HepG2 (cell line): ENCODE data around the gene NLGN3.

Experiments
- AGO1 ChIP-seq: fragments of 200-400 bp; formaldehyde crosslinking; IDR thresholded peaks from 2 replicates; pipeline ENCODE4 v1.6.1; 2017; ENCODE audit warnings: mild to moderate bottlenecking, low read depth, low read length, moderate library complexity; ENCODE audit not compliant: poor library complexity, severe bottlenecking
- JUND ChIP-seq: sonication (generic); formaldehyde crosslinking; IDR thresholded peaks from 2 replicates; pipeline ENCODE4 v1.8.0; 2022; ENCODE audit warnings: mild to moderate bottlenecking, missing genetic modification reagents
- NAIF1 ChIP-seq: sonication (generic); formaldehyde crosslinking; IDR thresholded peaks from 2 replicates; pipeline ENCODE4 v1.5.0; 2020; ENCODE audit warnings: mild to moderate bottlenecking, missing genetic modification reagents, borderline replicate concordance
- TF ChIP-seq, protein P1 (sequence below): sonication (generic); formaldehyde crosslinking; IDR thresholded peaks from 2 replicates; pipeline ENCODE4 v1.5.0; 2020; ENCODE audit warnings: mild to moderate bottlenecking, missing genetic modification reagents, moderate library complexity
- TF ChIP-seq, protein P2 (sequence below): sonication (generic); formaldehyde crosslinking; IDR thresholded peaks from 2 replicates; pipeline ENCODE4 v1.8.0; 2023; ENCODE audit warnings: mild to moderate bottlenecking, missing genetic modification reagents

DNA sequence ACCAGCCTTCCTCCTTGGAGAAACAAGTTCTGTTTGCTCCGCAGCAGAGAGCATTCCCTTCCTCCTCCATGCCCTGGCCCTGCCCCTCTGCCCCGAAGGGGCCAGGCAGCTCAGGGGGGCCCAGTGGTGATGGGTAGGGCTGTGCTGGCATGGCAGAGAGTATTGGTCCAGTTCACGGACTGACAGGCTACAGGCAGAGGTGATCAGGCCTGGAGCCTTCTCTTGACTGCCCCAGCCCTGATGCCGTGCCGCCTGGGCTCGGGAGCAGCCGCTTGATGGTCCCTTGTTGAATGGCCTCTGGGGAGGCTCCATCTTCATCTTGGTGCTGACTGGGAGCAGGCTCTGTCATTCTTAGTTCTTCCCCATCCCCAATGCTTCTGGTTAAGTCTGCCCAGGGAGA is 9.6 kb downstream of the NLGN3 start:
- TF ChIP-seq, protein P1, sequence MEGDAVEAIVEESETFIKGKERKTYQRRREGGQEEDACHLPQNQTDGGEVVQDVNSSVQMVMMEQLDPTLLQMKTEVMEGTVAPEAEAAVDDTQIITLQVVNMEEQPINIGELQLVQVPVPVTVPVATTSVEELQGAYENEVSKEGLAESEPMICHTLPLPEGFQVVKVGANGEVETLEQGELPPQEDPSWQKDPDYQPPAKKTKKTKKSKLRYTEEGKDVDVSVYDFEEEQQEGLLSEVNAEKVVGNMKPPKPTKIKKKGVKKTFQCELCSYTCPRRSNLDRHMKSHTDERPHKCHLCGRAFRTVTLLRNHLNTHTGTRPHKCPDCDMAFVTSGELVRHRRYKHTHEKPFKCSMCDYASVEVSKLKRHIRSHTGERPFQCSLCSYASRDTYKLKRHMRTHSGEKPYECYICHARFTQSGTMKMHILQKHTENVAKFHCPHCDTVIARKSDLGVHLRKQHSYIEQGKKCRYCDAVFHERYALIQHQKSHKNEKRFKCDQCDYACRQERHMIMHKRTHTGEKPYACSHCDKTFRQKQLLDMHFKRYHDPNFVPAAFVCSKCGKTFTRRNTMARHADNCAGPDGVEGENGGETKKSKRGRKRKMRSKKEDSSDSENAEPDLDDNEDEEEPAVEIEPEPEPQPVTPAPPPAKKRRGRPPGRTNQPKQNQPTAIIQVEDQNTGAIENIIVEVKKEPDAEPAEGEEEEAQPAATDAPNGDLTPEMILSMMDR = no peak
- TF ChIP-seq JUND (no peak), NAIF1 (CRISPR knock-in tag) (no peak), AGO1 (no peak)
- TF ChIP-seq, protein P2, sequence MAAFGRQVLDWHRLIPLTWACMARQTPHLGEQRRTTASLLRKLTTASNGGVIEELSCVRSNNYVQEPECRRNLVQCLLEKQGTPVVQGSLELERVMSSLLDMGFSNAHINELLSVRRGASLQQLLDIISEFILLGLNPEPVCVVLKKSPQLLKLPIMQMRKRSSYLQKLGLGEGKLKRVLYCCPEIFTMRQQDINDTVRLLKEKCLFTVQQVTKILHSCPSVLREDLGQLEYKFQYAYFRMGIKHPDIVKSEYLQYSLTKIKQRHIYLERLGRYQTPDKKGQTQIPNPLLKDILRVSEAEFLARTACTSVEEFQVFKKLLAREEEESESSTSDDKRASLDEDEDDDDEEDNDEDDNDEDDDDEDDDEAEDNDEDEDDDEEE (CRISPR knock-in tag) = no peak
